IPS-18c (cell line): ENCODE data around the gene HMCN2.

Experiments
- H3K4me3 ChIP-seq: 2 replicates; pipeline ENCODE4 v1.7.0; 2013; ENCODE audit warnings: low read depth, mild to moderate bottlenecking, low read length, moderate library complexity; ENCODE audit not compliant: insufficient read depth
- H3K9me3 ChIP-seq: one replicate; pipeline ENCODE4 v1.6.1; 2013; ENCODE audit warnings: mild to moderate bottlenecking, low read length, moderate library complexity; ENCODE audit not compliant: control insufficient read depth, insufficient read depth

The HMCN2 gene

DNA sequence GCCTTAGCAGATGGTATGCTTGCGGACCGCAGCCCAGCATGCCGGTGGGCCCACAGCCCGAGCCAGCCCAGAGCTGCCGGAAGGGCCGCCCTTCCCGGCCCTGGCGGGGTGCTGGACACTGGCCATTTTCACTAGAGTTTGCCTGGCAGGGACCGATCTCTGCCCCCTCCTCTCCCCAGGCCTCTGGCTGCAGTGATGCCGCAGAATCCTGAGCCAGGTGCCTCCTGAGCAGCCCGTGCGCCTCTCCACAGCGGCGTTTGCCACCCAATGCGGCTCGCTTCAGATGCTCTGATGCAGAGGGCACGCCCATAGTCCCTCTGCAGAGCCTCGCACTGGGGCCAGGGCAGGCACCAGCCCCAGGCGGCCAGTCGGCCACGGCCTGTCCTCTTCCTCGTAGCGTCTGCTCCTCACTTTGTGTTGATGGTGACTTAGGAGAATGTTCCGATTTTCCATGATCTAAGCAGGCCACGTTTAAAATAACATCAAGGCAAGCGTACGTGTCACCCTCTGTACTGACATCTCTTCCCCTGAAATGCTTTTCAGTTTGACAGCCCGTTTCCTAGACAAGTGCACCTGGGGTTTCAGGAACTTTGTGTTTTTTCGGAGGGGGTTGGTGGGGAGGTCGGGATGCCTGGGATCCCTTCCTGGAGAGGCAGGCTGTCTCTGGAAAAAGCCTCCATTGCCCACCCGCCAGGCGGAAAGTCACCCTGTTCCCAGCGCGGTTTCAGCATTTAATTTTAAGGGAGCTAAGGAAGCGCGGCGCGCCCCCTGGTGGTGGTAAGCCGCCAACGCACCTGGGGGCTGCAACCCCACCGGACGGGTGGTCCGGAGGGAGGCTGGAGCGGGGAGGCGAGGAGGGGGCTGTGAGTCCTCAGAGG, 29.8 kb upstream of the HMCN2 start:
- H3K4me3 ChIP-seq = no peak overlapping the region

DNA sequence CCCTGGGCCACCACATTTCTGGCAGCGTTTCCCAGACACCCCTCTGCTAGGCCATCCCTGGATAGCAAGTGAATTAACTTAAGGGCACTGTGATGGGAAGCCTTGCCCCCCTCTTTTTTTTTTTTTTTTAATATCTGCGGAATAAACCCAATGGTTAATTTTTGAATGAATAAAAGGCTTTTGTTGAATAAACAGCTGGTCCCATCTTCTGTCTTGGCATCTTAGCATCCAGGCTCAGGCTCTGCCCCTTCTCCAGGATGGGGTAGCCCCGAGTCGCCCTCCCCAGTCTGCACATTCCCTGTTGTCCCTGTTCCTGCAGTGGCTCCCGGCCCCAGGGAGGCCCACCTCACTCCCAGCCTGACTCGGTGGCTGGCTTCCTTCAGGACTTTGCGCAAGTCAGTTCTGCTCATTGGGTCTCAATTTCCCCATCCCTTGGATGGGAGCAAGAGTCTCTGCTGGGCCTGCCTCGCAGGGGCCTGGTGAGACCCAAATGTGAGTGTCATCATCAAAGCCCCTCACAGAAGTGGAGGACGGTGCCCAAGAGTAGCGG, 29.0 kb upstream of the HMCN2 start:
- no peaks in the 10 kb centered on the region for H3K9me3 ChIP-seq

More for the DNA sequence above, 29.8 kb upstream of the HMCN2 start:
- no peaks in the 10 kb centered on the region for H3K9me3 ChIP-seq

DNA sequence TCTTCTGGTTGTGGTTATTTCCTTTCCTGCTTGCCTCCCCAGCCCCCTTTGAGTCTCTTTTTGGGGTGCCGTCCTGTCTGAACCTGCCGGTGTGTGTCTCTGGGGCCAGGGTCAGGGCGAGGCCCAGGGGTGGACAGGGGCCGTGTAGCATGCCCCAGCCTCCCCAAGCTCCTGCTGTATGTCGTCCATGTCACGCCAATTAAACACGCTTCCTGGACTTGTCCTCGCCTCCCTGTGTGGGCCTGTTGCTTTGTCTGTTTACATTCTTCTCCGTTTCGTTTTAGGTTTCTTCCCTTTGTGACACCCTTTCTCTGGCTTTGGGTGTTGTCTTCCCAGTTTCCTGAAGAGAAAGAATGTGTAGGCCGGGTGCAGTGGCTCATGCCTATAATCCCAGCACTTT, 28.5 kb upstream of the HMCN2 start:
- Histone ChIP-seq H3K9me3 (no peaks in the 10 kb centered on the region), H3K4me3 (no peak overlapping the region)

More for the DNA sequence above, 29.0 kb upstream of the HMCN2 start:
- H3K4me3 ChIP-seq = no peak overlapping the region

DNA sequence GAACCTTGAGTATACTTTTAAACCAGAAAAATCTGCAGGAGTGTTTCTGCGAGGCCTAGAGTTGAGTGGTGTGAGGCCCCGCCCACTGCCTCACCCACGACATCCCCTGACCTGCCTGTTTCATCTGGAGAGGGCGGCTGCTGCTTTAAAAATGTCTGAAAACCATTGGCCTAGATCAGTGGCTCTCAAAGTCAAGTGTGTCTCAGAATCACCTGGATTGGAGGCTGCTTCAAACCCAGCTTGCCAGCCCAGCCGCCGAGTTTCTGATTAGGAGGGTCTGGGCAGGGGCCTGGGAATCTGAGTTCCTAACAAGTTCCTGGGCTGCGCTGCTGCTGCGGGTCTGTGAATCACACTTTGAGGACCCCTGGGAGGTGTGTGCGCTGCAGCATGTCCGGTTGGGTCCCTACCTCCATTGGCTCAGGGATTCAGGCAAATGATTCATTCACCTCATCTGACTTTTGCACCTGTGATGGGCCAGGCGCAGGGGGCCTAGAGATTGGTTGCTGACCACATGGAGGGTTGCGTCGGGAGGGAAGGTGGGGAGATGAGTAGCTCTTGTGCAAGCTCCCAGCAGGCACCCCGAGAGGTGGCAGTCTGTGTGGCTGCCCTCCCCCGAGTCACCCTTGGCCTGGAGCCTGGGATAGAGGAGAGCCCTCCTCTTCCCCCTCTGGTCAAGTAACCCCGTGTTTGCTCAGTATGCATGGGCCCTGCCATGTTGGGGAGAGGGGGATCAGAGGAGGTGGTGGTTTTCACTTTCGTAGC, 27.6 kb upstream of the HMCN2 start:
- no peak overlapping the region for H3K4me3 ChIP-seq
- no peaks in the 10 kb centered on the region for H3K9me3 ChIP-seq

DNA sequence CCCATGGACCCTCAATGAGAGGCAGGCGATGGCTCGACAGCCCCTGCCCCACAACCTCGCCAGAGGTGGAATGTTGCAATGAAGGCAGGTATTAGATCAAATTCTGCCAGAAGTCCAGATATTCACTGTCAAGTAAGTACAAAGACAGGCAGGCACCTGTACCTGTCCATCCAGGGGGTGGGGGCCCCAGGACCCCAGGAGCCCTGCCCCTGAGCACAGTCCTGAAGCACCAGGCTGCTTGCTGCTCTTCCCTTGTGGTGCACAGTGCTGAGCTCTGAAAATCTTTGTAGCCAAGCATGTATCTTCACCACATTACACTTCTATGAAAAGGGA, 26.2 kb upstream of the HMCN2 start:
- no peak overlapping the region for H3K4me3 ChIP-seq
- H3K9me3 ChIP-seq = no peaks in the 10 kb centered on the region

DNA sequence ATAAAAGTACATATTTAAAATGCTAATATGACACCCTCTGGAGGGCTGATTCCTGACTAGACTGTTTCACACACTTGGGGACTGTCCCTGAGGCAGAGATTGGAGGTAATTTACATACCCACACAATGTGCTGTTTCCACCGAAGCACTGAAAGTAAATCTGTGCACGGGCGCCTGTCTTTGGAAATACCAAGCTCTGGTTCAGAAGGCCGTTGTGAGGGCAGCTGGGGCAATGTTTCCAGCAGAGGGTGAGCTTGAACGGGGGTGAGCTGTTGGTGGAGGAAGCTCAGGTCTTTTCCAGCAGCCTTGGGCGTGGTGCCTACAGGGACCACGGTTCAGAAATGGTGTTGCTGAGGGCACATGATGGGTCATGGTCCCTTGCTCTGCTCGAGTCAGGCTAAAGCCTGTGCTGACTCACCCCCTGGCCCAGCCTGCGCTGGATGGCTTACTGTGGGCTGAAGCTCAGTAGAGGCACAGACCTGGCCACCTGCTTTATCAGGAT, 25.8 kb upstream of the HMCN2 start:
- Histone ChIP-seq H3K4me3 (no peak overlapping the region), H3K9me3 (no peaks in the 10 kb centered on the region)

DNA sequence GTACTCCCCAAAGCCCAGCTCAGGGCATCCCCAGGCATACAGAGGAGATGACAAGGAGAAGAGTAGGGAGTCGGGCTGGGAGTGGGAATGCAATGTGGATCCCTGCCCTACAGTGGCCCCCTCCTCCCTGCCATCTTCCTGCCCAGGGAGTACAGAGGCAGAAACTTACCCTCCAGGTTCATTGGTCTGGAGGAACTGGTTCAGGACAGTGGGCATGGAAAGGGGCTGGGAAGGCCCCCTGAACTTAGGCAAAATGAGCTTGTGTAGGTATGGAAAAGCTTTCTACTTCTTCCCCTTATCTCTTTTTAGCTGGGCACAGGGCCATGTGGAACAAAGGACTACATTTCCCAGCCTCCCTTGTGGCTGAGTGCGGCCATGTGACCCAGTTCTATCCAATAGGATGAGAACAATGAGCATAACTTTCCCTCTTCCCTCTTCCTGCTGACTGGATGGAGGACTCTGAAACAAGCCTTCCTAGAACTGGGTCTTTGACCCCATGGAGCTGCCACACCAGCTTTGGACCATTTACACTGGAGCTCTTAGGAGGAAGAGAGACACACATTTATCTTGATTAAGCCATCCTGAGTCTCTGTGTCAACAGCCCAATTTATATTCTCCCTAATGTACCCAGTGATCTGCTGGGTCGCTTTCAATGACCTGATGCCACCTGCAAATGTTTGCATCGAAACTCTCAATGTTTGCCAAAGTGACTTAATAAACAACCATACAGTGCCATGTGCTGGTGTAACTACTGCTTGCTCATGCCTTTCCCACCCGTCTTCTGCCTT, 25.0 kb upstream of the HMCN2 start:
- H3K9me3 ChIP-seq = no peaks in the 10 kb centered on the region
- H3K4me3 ChIP-seq = no peak overlapping the region

DNA sequence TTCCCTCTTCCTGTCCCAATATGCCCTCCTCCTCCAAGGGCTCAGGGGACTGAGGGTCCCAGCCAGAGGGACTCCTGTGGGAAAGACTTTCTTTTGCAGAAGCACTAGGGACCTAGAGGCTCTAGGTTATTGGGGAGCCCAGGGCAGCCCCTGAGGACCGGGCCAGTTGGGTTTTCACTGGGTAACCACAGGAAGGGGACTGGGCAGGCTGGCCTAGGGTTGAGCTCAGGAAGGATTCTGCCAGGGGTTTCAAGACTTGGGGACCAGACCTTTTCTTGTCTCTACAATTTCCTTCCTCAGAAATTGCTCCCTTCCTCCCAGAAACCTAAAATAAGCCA, 24.4 kb upstream of the HMCN2 start:
- no peak overlapping the region for H3K4me3 ChIP-seq
- no peaks in the 10 kb centered on the region for H3K9me3 ChIP-seq

DNA sequence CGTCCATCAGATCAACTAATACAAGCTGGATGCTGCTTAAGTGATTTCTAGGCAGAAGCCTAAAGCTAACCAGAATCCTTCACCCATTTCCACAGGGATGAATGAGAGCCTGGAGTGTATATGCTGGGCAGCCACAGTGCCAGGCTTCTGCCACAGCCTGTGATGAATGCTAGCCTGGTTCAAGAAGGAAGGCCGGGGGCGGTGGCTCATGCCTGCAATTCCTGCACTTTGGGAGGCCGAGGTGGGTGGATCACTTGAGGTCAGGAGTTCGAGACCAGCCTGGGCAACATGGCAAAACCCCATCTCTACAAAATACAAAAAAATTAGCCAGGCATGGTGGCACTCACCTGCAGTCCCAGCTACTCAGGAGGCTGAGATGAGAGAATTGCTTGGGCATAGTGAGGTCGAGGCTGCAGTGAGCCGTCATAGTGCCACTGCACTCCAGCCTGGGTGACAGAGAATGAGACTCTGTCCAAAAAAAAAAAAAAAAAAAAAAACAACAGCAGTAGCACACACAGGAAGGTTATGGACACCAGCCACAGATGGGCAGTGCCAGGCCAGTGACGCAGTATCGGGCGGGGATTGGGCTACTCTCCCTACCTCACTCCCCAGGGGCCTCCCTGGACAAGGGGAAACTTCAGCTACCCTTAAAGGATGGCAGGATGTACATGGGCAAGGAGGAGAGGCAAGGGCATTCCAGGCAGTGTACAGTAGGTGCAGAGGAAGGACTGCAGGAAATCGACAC, 23.1 kb upstream of the HMCN2 start:
- Histone ChIP-seq H3K9me3 (no peaks in the 10 kb centered on the region), H3K4me3 (no peak overlapping the region)

DNA sequence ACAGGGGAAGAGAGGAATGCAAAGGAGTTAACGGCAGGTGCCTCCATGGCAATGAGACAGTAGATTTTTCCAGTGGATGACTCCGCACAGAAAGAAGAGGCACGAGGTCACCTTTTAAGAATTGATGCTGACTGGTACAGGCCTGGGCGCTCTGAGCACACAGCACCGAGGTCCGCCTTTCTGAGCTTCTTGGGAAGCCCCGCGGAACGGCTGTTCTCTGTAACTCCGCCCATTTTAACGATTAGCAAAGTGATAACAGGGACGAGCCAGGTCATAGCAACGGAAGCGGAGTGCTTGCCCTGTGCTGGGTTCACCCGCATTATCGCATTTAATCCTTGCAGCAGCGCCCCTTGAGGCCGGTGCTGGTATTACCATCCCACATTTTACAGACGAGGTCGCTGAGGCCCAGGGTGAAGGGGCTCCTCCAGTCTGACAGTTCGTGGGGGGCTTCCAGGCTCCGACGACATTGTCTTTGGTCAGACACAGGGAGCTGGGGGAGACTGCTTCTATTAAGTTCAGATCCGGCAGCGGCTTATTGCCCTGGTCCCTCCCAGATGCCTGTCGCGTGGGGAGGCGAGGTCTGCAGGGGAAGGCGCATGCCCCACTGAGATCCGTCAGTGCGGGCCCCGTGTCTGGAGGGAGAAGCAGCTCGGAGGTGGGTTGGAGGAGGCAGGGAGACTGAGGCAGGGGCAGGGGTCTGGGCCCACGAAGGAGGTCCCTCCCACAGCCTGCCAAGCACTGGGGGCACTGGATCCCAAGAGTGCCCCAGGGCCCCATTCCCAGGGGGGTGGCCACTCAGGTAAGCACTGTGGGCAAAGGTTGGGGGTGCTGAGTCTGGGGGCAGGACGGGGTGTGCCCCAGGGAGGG, 22.3 kb upstream of the HMCN2 start:
- Histone ChIP-seq H3K4me3 (no peak overlapping the region), H3K9me3 (no peaks in the 10 kb centered on the region)

DNA sequence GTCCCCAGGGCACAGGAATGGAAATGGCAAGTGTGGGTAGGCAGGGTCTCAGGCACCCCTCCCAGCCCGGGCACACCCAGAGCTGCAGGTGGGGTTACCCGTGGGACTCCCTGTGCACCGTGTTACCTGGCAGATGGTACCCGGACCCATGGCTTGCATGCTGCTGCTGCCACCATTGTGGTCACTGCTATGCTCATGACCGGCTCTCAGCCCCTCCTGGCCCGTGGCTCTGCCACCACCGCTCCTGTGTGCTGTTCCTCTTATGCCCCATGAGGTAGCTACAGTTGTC, 21.7 kb upstream of the HMCN2 start:
- Histone ChIP-seq H3K4me3 (no peak overlapping the region), H3K9me3 (no peaks in the 10 kb centered on the region)

DNA sequence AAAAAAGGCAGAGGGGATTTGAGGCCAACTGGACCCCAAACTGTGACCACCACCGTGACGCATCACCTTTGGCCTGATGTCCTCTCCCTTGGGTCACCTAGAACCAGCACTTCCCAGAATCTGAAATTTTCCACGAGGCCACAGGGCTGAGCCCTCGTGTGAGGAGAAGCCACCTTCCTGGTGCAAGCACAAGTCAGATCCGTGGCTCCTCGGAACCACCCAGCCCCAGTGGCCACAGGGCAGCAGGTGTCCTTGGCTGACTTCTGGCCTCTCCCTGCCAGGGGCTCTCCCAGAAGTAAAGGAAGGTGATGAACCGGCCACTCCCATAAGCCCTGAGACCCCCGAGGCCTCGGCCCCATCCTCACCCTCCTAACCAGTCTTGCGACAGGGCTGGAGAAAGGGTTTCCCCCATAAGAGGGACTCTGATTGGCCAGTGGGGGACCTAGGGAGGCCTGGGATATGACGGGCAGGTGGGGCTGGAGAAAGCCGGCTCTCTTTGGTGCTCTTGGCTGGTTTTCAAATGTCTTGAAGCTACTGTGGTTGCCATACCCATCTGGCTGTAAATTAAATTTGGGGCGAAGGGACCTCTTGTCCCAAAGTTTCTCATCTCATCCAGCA, 20.9 kb upstream of the HMCN2 start:
- no peaks in the 10 kb centered on the region for H3K9me3 ChIP-seq
- H3K4me3 ChIP-seq = no peak overlapping the region

DNA sequence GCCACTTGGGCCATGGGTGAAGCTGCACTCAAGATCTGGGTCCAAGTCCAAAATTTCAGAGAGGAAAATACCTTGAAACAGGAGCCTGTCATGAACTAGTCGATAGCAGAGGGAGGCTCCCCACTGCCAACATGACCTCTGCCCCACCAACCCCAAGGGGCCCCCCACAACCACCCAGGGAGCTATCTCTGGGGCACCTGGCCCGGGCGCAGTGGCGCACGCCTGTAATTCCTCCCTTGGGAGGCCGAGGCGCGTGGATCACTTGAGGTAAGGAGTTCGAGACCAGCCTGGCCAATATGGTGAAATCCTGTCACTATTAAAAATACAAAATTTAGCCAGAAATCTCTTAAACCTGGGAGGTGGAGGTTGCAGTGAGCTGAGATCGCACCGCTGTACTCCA, 20.1 kb upstream of the HMCN2 start:
- no peak overlapping the region for H3K4me3 ChIP-seq
- no peaks in the 10 kb centered on the region for H3K9me3 ChIP-seq

DNA sequence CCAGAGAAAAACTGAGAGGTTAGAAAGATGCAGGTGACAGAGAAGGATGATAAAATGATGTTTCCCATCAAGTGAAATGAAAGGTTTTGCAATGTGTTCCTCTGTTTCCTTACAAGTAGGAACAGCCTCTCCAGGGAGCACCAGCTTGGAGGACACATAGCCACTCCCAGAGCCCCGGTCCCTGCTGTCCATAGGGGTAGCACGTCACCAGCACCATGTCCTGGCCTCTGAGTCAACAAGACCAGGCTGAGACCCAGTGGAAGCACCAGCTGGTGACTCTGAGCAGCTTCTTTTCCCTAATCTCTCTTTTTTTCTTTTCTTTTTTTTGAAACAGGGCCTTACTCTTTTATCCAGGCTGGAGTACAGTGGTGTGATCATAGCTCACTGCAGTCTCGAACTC, 19.4 kb upstream of the HMCN2 start:
- Histone ChIP-seq H3K9me3 (no peaks in the 10 kb centered on the region), H3K4me3 (no peak overlapping the region)

DNA sequence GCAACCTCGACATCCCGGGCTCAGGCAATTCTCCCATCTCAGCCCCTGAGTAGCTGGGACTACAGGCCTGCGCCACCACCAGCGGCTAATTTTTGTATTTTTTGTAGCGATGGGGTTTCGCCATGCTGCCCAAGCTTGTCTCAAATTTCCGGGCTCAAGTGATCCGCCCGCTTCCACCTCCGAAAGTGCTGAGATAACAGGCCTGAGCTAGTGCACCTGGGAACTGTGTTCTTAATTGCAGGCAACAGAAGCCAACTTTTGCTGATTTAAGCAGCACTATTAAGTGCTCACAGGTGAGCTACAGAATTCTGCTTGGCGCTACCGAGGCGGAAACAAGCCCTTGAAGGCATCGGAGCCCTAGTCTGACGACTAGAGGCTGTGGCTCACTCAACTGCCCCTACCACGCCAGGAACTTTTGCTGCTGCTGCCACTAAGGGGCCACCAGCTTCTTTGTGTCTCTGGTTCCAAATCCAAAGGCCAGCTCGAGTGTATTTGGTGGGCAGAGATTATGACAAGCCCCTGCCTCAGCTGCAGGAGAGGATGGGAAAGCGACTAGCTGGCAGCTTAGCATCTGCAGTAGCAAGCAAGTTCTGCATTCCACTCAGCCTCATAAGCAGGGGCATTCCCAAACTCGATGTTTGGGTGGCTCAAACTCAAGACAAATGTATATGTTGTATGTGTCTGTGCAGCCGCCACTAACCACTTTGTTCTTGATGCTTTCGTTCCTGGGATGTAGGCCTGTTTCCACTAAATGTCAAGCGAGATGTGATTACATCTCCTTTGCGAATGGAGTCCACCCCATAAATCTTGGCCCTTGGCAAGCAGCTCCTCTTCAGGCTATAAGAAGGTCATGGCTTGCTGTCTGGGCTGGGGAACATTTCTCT, 10.6 kb upstream of the HMCN2 start:
- no peak overlapping the region for H3K4me3 ChIP-seq
- peaks cover 2% of the 10 kb centered on the region for H3K9me3 ChIP-seq
